ENCODE measurements around the gene SLC16A5.

SLC16A5 gene

DNA sequence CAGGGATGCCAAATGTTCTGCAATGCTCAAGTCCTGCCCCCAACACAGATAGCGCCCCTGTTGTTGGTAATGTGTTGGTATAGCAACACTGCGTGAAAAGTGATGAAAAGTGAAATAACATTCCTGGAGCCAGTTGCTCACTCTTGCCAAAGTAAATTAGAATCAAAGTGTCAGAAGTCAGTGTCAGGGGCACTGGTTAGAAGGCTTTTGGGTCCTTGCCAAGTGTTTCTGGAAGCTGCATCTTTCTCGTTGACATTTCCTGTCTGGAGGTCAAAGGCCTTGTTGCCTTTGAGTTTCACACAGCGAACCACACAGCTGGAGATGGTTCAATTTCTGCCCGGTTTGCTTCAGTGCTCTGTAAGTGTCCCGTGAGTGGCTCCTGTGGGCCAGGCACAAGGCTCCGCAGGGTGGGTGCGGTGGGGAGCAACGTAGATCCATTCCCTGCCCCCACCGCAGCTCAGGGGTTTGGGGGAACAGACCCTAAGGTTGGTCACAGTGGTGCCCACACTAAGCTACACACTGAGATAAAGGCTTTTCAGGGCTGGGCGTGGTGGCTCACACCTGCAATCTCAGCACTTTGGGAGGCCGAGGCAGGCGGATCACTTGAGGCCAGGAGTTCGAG is 3.6 kb upstream of the SLC16A5 start:
- H3K27ac ChIP-seq (ENCODE audit: low read depth in 2 of 2, low read length in 2 of 2), result peak overlapping the region in 1 of 2 donors; percentile 23
- H3K9ac ChIP-seq (ENCODE audit: low read depth in 1 of 2, low read length in 2 of 2), result no peak overlapping the region
- H3K9me3 ChIP-seq (ENCODE audit: control insufficient read depth in 2 of 2, low read length in 2 of 2), result no peaks in the 10 kb centered on the region
- no peak overlapping the region for H3K4me3 ChIP-seq (ENCODE audit: low read length in 2 of 2)
- peaks cover 25 to 32% of the 10 kb centered on the region in 2 donors for H3K4me1 ChIP-seq (ENCODE audit: control insufficient read depth in 2 of 2, insufficient read depth in 2 of 2, low read length in 2 of 2)
- H3K36me3 ChIP-seq (ENCODE audit: control insufficient read depth in 2 of 2, insufficient read depth in 2 of 2, low read length in 2 of 2), result no peaks in the 10 kb centered on the region
- H3K27me3 ChIP-seq (ENCODE audit: control insufficient read depth in 2 of 2, insufficient read depth in 2 of 2, low read length in 2 of 2), result no peaks in the 10 kb centered on the region

DNA sequence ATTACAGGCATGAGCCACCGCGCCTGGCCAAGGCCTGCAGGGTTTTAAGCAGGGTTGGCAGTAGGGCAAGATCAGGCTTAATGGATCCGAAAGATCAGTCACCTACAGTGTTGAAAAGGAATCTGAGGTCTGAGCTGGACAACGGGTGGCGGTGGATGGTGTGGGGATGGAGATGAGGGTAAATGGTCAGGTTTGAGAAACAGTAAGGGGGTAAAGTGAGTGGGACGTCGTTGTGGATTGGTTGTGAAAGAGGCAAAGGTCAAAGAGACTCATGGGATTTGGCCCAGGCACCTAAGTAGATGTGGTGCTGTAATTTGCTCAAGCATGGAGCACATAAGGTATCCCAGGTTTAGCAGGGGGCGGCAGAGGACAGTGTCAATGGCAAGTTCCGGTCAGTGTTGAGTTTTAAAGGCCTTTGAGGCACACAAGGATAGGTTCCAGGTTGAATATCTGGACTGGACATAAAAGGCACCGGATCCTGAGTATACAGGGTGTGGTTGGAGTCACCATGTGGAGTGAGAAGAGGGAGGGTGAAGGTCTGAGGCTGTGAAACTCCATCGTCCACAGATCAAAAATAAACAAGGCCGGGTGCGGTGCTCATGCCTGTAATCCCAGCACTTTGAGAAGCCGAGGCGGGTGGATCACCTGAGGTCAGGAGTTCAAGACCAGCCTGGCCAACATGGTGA is 1.1 kb upstream of the SLC16A5 start:
- H3K36me3 ChIP-seq (ENCODE audit: control insufficient read depth in 2 of 2, insufficient read depth in 2 of 2, low read length in 2 of 2), result no peaks in the 10 kb centered on the region
- H3K27me3 ChIP-seq (ENCODE audit: control insufficient read depth in 2 of 2, insufficient read depth in 2 of 2, low read length in 2 of 2), result no peaks in the 10 kb centered on the region
- H3K4me1 ChIP-seq (ENCODE audit: control insufficient read depth in 2 of 2, insufficient read depth in 2 of 2, low read length in 2 of 2), result peaks cover 34 to 44% of the 10 kb centered on the region in 2 donors
- H3K27ac ChIP-seq (ENCODE audit: low read depth in 2 of 2, low read length in 2 of 2), result peak overlapping the region; percentile 98
- peak overlapping the region in 1 of 2 donors; percentile 82 for H3K4me3 ChIP-seq (ENCODE audit: low read length in 2 of 2)
- H3K9me3 ChIP-seq (ENCODE audit: control insufficient read depth in 2 of 2, low read length in 2 of 2), result no peaks in the 10 kb centered on the region
- peak overlapping the region in 1 of 2 donors; percentile 52 for H3K9ac ChIP-seq (ENCODE audit: low read depth in 1 of 2, low read length in 2 of 2)

DNA sequence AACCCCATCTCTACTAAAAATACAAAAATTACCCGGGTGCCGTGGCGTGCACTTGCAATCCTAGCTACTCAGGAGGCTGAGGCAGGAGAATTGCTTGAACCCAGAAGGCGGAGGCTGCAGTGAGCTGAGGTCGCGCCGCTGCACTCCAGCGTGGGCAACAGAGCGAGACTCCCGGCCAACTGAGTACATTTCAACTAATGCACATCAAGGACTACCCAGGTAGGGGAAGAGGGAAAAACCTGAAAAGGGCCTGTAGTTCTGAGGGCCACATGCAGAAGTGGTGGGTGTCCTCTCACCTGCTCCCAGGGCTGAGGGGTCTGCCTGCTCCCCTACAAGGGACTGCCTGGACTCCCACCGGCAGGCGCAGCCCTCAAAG is 584 bp upstream of the SLC16A5 start:
- Histone ChIP-seq H3K9ac (ENCODE audit: low read depth in 1 of 2, low read length in 2 of 2) (peak overlapping the region; percentile 85 to 91), H3K4me3 (ENCODE audit: low read length in 2 of 2) (peak overlapping the region; percentile 70 to 82), H3K36me3 (ENCODE audit: control insufficient read depth in 2 of 2, insufficient read depth in 2 of 2, low read length in 2 of 2) (no peaks in the 10 kb centered on the region), H3K4me1 (ENCODE audit: control insufficient read depth in 2 of 2, insufficient read depth in 2 of 2, low read length in 2 of 2) (peaks cover 39 to 50% of the 10 kb centered on the region in 2 donors), H3K27me3 (ENCODE audit: control insufficient read depth in 2 of 2, insufficient read depth in 2 of 2, low read length in 2 of 2) (no peaks in the 10 kb centered on the region), H3K9me3 (ENCODE audit: control insufficient read depth in 2 of 2, low read length in 2 of 2) (no peaks in the 10 kb centered on the region), H3K27ac (ENCODE audit: low read depth in 2 of 2, low read length in 2 of 2) (peak overlapping the region; percentile 98)

DNA sequence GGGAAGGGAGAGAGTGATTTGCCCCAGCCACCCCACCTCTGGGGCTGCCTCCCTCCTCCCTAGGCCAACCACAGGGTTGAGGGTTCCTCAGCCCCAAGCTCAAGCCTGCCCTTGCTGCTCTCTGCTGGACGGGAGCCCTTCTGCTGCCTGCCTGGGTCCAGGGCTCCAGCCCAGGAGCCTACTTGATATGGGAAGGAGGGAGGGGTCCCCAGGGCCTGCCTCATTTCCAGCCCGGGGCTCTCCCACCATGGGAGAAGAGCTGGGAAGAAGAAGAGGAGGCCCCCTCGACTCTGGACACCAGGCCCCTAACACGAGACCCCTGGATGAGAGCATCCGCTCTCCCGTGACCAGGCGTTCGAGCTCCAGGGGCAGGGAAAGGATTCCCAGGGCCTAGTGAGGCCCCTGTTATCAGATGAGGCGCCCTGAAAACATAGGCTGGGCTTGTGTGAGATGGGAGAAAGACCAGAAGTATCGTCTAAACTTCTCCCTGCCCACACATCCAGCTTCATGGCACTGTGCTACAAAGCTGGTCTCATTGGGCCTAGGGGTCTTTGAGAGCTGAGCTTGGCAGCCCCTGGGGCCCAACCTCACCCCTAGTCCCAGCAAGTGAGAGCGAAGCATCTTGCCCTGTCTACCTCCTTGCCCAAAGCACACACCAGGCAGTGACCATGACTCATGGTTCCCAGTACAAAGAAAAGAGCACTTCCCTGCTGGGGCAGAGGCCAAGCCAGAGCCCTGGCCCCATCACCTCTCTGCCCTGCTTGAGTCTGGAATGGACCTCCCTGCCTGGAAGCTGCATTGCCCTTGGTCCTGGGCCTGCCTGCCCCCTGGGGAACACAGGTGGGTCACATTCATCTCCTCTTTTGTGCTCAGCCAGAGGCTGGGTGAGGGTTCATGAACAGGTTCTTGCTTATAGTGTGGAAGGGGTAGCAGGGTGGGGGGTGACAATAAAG is 987 bp downstream of the SLC16A5 start:
- Histone ChIP-seq H3K4me3 (ENCODE audit: low read length in 2 of 2) (peak overlapping the region; percentile 70 to 82), H3K9ac (ENCODE audit: low read depth in 1 of 2, low read length in 2 of 2) (peak overlapping the region; percentile 91 to 92), H3K36me3 (ENCODE audit: control insufficient read depth in 2 of 2, insufficient read depth in 2 of 2, low read length in 2 of 2) (no peaks in the 10 kb centered on the region), H3K4me1 (ENCODE audit: control insufficient read depth in 2 of 2, insufficient read depth in 2 of 2, low read length in 2 of 2) (peaks cover 54 to 65% of the 10 kb centered on the region in 2 donors), H3K27me3 (ENCODE audit: control insufficient read depth in 2 of 2, insufficient read depth in 2 of 2, low read length in 2 of 2) (no peaks in the 10 kb centered on the region), H3K27ac (ENCODE audit: low read depth in 2 of 2, low read length in 2 of 2) (peak overlapping the region; percentile 98), H3K9me3 (ENCODE audit: control insufficient read depth in 2 of 2, low read length in 2 of 2) (no peaks in the 10 kb centered on the region)

DNA sequence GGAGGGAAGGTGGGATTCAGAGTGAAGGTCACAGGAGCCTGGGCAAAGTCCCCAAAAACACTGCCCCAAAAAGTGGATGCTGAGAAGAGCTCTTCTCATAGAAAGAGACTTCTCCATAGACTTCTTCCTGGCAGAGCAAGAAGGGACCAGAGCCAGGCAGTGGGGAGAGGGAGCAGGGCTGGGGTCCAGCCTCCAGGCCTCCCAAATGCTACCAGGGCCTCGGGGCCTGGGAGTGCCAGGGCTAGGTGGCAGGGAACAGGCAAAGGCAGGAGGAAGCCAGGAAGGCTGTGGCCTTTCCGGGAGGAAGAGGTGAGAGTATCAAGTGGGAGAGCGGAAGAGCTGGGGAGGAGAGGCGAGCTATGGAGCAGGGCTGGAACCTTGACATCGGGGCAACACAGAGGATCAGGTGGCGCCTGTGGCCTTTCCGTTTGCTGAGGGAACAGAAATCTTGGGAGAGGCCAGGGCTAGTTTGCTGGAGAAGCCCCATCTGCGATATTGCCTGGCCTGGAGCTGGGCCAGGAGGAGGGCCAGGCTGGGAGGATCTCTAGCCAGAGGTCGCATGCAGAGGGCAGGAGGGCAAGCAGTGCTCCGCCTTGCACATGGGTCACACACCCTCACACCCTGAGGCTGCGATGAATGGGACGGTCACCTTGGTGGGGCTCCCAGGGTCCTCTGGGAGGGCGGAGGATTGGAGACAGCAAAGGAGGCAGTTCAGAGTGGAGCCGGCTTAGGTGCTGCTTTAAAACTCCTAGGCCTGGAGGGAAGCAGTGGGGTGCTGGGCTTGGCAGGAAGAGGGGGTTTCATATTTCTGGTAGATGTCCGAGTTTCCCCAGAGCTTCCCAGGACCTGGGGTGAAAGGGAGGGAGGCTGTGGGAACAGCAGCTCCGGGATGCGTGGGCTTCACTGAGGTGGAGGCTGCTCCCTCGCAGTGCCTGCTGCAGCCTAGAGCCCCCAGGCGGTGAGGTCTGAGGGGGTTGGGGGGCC is 3.4 kb downstream of the SLC16A5 start:
- H3K9ac ChIP-seq (ENCODE audit: low read depth in 1 of 2, low read length in 2 of 2), result peak overlapping the region; percentile 42 to 70
- peak overlapping the region; percentile 95 to 96 for H3K27ac ChIP-seq (ENCODE audit: low read depth in 2 of 2, low read length in 2 of 2)
- no peaks in the 10 kb centered on the region for H3K9me3 ChIP-seq (ENCODE audit: control insufficient read depth in 2 of 2, low read length in 2 of 2)
- no peaks in the 10 kb centered on the region for H3K36me3 ChIP-seq (ENCODE audit: control insufficient read depth in 2 of 2, insufficient read depth in 2 of 2, low read length in 2 of 2)
- H3K27me3 ChIP-seq (ENCODE audit: control insufficient read depth in 2 of 2, insufficient read depth in 2 of 2, low read length in 2 of 2), result no peaks in the 10 kb centered on the region
- H3K4me3 ChIP-seq (ENCODE audit: low read length in 2 of 2), result peak overlapping the region; percentile 13 to 52
- peaks cover 65 to 80% of the 10 kb centered on the region in 2 donors for H3K4me1 ChIP-seq (ENCODE audit: control insufficient read depth in 2 of 2, insufficient read depth in 2 of 2, low read length in 2 of 2)

DNA sequence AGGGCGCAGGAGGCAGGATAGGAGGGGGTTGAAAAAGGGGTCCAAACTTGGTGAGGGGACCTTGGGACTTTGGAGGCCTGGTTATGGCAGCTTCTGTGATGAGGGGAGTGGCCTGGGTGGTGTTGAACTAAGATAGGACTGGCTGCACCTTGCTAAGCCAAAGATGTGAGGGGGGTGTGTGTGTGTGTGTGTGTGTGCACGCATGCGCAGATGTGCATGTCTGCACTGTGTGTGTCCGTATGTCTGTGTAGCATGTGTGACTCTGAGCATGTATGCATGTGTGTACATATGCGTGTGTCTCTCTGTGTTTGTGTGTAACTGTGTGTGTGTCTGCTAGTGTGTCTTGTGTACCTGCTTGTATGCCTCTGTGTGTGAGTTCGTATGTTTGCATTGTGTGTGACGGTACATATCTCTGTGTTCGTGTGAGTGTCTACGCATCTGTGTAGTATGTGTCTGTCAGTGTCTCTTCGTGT is 4.1 kb downstream of the SLC16A5 start:
- no peaks in the 10 kb centered on the region for H3K27me3 ChIP-seq (ENCODE audit: control insufficient read depth in 2 of 2, insufficient read depth in 2 of 2, low read length in 2 of 2)
- H3K4me1 ChIP-seq (ENCODE audit: control insufficient read depth in 2 of 2, insufficient read depth in 2 of 2, low read length in 2 of 2), result peaks cover 63 to 77% of the 10 kb centered on the region in 2 donors
- H3K4me3 ChIP-seq (ENCODE audit: low read length in 2 of 2), result peak overlapping the region; percentile 13 to 54
- H3K9me3 ChIP-seq (ENCODE audit: control insufficient read depth in 2 of 2, low read length in 2 of 2), result no peaks in the 10 kb centered on the region
- H3K9ac ChIP-seq (ENCODE audit: low read depth in 1 of 2, low read length in 2 of 2), result peak overlapping the region; percentile 42 to 70
- H3K36me3 ChIP-seq (ENCODE audit: control insufficient read depth in 2 of 2, insufficient read depth in 2 of 2, low read length in 2 of 2), result no peaks in the 10 kb centered on the region
- H3K27ac ChIP-seq (ENCODE audit: low read depth in 2 of 2, low read length in 2 of 2), result peak overlapping the region; percentile 95 to 96

DNA sequence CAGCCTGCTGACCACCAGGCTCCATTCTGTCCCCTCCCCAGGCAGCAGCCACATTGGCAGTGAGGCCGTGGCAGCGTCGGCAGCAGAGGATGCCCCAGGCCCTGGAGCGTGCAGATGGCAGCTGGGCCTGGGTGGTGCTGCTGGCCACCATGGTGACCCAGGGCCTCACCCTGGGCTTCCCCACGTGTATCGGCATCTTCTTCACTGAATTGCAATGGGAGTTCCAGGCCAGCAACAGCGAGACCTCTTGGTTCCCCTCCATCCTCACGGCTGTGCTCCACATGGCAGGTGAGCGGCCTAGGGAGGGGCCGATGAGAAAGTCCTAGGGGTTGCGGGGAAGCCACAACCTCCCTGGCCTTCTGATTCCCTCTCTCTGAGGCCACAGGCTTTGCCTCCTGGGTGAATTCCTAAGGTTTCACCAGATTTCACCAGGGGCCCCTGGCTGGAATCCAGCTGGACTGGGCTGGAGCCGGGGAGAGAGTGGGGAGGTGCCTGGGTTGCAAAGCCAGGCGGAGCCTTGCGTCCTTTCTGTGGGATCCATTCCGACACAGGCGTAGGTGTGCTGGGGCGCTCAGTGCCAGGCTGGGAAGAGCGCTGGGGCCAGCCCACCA is 5.9 kb downstream of the SLC16A5 start:
- Histone ChIP-seq H3K27me3 (ENCODE audit: control insufficient read depth in 2 of 2, insufficient read depth in 2 of 2, low read length in 2 of 2) (no peaks in the 10 kb centered on the region), H3K4me3 (ENCODE audit: low read length in 2 of 2) (no peak overlapping the region), H3K9me3 (ENCODE audit: control insufficient read depth in 2 of 2, low read length in 2 of 2) (no peaks in the 10 kb centered on the region), H3K9ac (ENCODE audit: low read depth in 1 of 2, low read length in 2 of 2) (peak overlapping the region in 1 of 2 donors; percentile 70), H3K27ac (ENCODE audit: low read depth in 2 of 2, low read length in 2 of 2) (peak overlapping the region; percentile 95 to 96), H3K4me1 (ENCODE audit: control insufficient read depth in 2 of 2, insufficient read depth in 2 of 2, low read length in 2 of 2) (peaks cover 57 to 66% of the 10 kb centered on the region in 2 donors), H3K36me3 (ENCODE audit: control insufficient read depth in 2 of 2, insufficient read depth in 2 of 2, low read length in 2 of 2) (peaks cover 3 to 5% of the 10 kb centered on the region in 2 donors)

DNA sequence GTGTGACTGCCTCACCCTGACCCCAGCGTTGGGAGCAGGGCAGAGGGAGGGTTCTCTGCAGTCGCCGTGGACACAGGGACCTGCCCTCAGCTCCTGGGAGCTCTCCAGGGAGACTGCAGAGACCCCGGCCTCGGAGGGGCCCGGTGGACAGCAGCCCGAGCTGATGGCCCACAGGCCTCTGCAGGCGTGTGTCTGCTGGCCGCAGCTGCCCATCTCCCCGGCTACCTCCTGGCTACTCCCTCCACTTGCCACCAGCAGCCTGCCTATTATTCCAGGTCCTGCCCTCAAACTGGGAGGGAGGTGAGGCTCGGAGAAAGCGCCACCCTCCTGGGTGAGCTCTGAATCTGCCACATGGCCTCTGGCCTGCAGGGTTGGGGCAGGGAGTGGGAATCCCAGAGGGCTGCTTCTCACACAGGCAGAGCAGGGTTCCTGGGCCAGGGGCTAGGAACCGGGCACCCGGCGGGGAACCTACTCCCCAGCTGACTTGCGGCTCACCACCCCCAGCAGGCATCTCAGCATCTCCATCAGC is 7.2 kb downstream of the SLC16A5 start:
- H3K9me3 ChIP-seq (ENCODE audit: control insufficient read depth in 2 of 2, low read length in 2 of 2), result no peaks in the 10 kb centered on the region
- peaks cover 11 to 13% of the 10 kb centered on the region in 2 donors for H3K36me3 ChIP-seq (ENCODE audit: control insufficient read depth in 2 of 2, insufficient read depth in 2 of 2, low read length in 2 of 2)
- peaks cover 49 to 53% of the 10 kb centered on the region in 2 donors for H3K4me1 ChIP-seq (ENCODE audit: control insufficient read depth in 2 of 2, insufficient read depth in 2 of 2, low read length in 2 of 2)
- H3K27ac ChIP-seq (ENCODE audit: low read depth in 2 of 2, low read length in 2 of 2), result peak overlapping the region; percentile 81 to 82
- H3K9ac ChIP-seq (ENCODE audit: low read depth in 1 of 2, low read length in 2 of 2), result peak overlapping the region in 1 of 2 donors; percentile 23
- no peak overlapping the region for H3K4me3 ChIP-seq (ENCODE audit: low read length in 2 of 2)
- no peaks in the 10 kb centered on the region for H3K27me3 ChIP-seq (ENCODE audit: control insufficient read depth in 2 of 2, insufficient read depth in 2 of 2, low read length in 2 of 2)

All from mucosa of rectum (tissue), 2 donors.